ENCODE data around the gene NHS. TPM values are rescaled to one million over a fixed set of nuclear protein-coding genes. Genes with fewer than 3 reads are reported as not detected.

Gene NHS
- total and polyA plus RNA-seq, 7 donors: 0.04 to 1.3 (median 0.22) TPM

DNA sequence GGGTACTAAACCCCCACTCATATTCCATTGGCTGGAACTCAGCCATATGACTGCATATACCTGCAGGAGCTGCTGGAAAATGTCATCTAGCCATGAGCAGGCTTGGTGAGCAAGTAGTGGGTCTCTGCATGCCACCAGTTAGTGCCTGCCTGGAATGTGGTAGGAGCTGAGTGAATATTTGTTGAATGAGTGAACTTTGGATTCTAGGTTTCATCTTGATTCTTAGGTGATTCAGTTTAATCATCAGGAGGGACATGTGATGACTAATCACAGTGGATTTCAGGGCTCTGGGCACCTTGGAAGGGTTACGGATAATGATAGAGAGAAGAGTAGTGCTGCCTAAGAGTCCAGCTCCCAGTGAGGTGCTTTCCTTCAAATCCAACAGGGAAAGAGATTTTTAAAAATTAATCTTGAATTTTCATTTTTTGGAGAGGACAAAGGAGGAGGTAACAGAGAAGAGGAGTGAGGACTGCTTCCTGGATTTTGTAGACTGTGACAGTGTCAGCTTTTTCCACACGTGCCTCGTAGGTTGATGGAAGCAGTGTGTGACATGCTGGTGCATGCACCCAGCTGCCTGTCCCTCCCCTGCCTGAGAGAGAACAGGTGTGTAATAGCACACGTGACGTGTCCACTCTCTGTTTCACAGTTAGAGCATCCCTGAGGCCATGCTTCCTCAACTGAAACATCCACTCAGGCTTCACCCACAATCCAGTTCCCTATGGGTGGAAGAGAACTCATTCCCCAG lies 30.4 kb downstream of the NHS start:
- DNase-seq: no peak
- WGBS, 3 donors: 69 to 93% (median 75%) methylated on average over 5 of the region's 5 CpGs

DNA sequence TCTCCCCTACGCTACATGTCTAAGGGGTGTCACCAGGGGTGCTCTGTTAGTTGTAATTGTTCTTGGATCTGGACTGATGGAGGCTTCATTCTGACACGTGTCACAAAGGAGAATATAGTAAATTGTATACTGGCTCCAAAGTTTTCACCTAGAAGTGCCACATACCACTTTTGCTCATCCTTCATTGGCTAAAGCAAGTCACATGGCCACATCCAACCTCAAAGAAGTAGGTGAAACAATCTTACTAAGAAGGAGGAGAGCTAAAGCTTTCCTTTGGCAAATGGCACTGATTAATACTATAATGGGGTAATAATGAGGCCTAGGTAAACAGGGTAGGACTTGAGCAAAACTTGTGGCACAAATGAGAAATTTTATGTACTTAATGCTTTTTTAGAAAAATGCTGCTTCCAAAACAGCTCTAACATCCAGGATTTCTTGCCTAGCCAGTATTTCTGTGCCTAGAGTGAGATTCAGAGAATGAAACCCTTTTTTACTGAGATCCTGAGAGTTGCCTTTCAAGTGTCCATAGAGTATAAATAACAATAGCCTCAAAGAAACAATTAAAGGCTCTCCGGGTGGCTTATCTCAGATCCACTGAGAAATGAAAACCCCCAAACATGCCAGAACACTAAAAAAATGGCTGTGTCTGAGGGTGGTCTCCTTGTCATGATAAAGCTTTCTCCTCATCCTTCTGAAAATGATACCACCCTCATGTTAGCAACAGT lies 34.7 kb downstream of the NHS start:
- Histone ChIP-seq H3K9me3 (no peaks in the 10 kb centered on the region), H3K27me3 (ENCODE audit: insufficient read depth in 3 of 3, low read length in 2 of 3) (peaks cover 0 to 3% (median 0%) of the 10 kb centered on the region in 3 donors), H3K36me3 (ENCODE audit: insufficient read depth in 1 of 2, low read depth in 1 of 2) (no peaks in the 10 kb centered on the region), H3K4me3 (no peak overlapping the region), H3K4me1 (no peaks in the 10 kb centered on the region), H3K27ac (no peak overlapping the region)
- 78 to 91% (median 87%) methylated on average over 3 of the region's 3 CpGs for whole genome bisulfite sequencing, 3 donors
- intact Hi-C loops (cut with DNase I): no loop called here
- DNase-seq (no peak), ATAC-seq (no peak)
- TF ChIP-seq, protein P1, sequence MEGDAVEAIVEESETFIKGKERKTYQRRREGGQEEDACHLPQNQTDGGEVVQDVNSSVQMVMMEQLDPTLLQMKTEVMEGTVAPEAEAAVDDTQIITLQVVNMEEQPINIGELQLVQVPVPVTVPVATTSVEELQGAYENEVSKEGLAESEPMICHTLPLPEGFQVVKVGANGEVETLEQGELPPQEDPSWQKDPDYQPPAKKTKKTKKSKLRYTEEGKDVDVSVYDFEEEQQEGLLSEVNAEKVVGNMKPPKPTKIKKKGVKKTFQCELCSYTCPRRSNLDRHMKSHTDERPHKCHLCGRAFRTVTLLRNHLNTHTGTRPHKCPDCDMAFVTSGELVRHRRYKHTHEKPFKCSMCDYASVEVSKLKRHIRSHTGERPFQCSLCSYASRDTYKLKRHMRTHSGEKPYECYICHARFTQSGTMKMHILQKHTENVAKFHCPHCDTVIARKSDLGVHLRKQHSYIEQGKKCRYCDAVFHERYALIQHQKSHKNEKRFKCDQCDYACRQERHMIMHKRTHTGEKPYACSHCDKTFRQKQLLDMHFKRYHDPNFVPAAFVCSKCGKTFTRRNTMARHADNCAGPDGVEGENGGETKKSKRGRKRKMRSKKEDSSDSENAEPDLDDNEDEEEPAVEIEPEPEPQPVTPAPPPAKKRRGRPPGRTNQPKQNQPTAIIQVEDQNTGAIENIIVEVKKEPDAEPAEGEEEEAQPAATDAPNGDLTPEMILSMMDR (IDR thresholded peaks at IDR 0.05): no peak

More for the DNA sequence above, 30.4 kb downstream of the NHS start:
- Histone ChIP-seq H3K36me3 (ENCODE audit: insufficient read depth in 1 of 2, low read depth in 1 of 2) (no peaks in the 10 kb centered on the region), H3K9me3 (peaks cover 3% of the 10 kb centered on the region), H3K4me1 (no peaks in the 10 kb centered on the region), H3K27me3 (ENCODE audit: insufficient read depth in 3 of 3, low read length in 2 of 3) (no peaks in the 10 kb centered on the region), H3K4me3 (no peak overlapping the region), H3K27ac (no peak overlapping the region)
- no peak for ATAC-seq
- intact Hi-C loops (cut with DNase I): no loop called here
- TF ChIP-seq, protein P1 (IDR thresholded peaks at IDR 0.05): no peak

DNA sequence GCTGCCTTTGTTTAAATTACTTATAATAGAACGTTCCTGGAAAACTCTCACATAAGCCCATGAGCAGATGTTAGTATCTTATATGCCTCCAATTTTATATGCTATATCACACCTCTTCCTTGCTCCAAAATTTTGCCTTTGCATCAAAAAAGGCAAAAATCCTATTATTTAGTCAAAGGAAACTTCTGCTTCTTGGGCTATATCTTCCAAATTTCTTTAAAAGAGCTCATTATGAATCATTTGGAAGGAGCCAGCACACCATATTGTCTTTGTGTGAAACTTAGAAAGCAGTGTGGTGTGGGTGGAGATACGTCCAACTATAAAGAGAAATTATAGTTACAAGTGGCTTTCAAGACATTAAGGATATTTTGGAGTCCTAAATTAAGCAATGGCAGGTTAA lies 35.7 kb downstream of the NHS start:
- no peaks in the 10 kb centered on the region for H3K36me3 ChIP-seq (ENCODE audit: insufficient read depth in 1 of 2, low read depth in 1 of 2)
- intact Hi-C loops (cut with DNase I): no loop called here
- 47 to 80% (median 74%) methylated on average over 2 of the region's 2 CpGs for WGBS, 3 donors
- no peaks in the 10 kb centered on the region for H3K9me3 ChIP-seq
- H3K27ac ChIP-seq: no peak overlapping the region
- ATAC-seq: no peak
- peaks cover 0 to 3% (median 0%) of the 10 kb centered on the region in 3 donors for H3K27me3 ChIP-seq (ENCODE audit: insufficient read depth in 3 of 3, low read length in 2 of 3)
- DNase-seq: no peak
- H3K4me1 ChIP-seq: no peaks in the 10 kb centered on the region
- H3K4me3 ChIP-seq: no peak overlapping the region
- TF ChIP-seq, protein P1 (IDR thresholded peaks at IDR 0.05): no peak

DNA sequence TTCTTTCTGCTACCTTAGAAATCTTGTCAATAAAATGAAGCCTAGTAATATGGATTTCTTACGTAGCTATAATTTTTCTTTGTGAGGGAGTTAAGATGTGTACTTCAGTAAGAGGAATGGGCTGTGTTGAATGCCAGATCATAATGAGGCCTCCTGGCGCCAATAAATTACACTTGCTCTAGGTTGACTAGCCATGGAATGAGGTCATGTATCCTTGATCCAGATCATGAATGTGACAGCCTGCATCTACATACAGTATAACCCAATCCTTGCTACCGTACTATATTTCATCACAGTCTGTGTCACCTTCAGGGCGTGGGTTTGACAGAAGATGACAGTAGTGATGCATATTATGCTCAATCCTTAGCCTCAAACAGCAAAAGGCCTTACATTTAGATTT lies 36.2 kb downstream of the NHS start:
- TF ChIP-seq, protein P1 (IDR thresholded peaks at IDR 0.05): no peak
- no peaks in the 10 kb centered on the region for H3K4me1 ChIP-seq
- WGBS, 3 donors: 53 to 60% (median 56%) methylated on average over 4 of the region's 4 CpGs
- H3K4me3 ChIP-seq: no peak overlapping the region
- H3K27me3 ChIP-seq (ENCODE audit: insufficient read depth in 3 of 3, low read length in 2 of 3): peaks cover 0 to 5% (median 0%) of the 10 kb centered on the region in 3 donors
- H3K36me3 ChIP-seq (ENCODE audit: insufficient read depth in 1 of 2, low read depth in 1 of 2): no peaks in the 10 kb centered on the region
- H3K9me3 ChIP-seq: no peaks in the 10 kb centered on the region
- intact Hi-C loops (cut with DNase I): no loop called here
- H3K27ac ChIP-seq: no peak overlapping the region
- DNase-seq (no peak), ATAC-seq (no peak)

All from psoas muscle (tissue), 8 donors.